IPS-18a (cell line): ENCODE results near the gene PLXNA2.

ENCODE experiments used
- H3K27ac ChIP-seq: one replicate; pipeline ENCODE4 v1.5.1; 2013; ENCODE audit warnings: low read length
- H3K27me3 ChIP-seq: one replicate; pipeline ENCODE4 v1.6.1; 2013; ENCODE audit warnings: mild to moderate bottlenecking, low read length; ENCODE audit not compliant: control insufficient read depth, insufficient read depth
- H3K36me3 ChIP-seq: one replicate; pipeline ENCODE4 v1.6.1; 2013; ENCODE audit warnings: low read depth, low read length; ENCODE audit not compliant: control insufficient read depth
- H3K4me1 ChIP-seq: one replicate; pipeline ENCODE4 v1.6.1; 2013; ENCODE audit warnings: low read depth, low read length; ENCODE audit not compliant: control insufficient read depth
- H3K4me3 ChIP-seq: one replicate; pipeline ENCODE4 v1.5.1; 2013; ENCODE audit warnings: low read length
- H3K9ac ChIP-seq: one replicate; pipeline ENCODE4 v1.6.1; 2013; ENCODE audit warnings: mild to moderate bottlenecking, low read length, moderate library complexity
- H3K9me3 ChIP-seq: one replicate; pipeline ENCODE4 v1.6.1; 2013; ENCODE audit warnings: low read depth, low read length; ENCODE audit not compliant: control insufficient read depth

PLXNA2 gene

DNA sequence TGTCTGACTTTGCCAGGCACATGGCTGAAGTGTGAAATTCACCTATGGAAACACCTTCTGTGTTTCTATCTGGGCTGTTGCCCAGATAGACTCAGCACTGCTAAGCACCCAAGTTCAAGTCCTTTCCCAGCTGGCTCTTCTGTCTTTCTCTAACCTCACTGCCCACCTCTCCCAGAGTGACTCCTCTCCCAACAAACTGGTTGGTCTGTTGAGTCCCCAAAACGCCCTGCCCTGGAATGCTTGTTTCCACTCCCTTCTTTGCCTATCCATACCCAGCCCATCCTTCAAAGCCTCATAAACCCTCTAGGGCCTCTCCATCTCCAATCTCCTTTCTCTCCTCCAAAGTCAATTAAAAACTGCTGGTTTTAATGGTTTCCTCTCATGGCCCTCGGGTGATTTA lies 15.6 kb downstream of the PLXNA2 start:
- Histone ChIP-seq H3K9me3 (no peaks in the 10 kb centered on the region), H3K36me3 (no peaks in the 10 kb centered on the region), H3K27ac (no peak overlapping the region), H3K4me1 (peaks cover 27% of the 10 kb centered on the region), H3K9ac (no peak overlapping the region), H3K27me3 (peaks cover 7% of the 10 kb centered on the region), H3K4me3 (no peak overlapping the region)

DNA sequence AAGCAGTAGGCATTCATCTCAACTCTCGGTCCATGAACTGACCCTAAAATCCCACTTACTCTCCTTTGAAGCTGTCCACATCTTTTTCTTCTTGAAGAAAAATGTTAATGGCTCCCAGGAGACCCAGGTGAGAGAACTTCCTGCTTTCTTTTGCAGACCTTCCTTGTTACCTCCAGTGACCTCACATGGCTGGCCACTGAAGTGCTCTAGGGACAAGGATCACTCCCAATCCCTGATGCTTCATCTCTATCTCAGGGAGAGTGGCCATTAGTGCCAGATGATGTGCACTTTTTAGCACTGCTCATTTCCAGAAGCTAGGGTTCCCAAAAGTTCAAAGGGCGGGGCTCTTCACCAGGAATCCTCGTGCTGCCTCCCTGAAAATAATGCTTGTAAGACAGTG lies 16.2 kb downstream of the PLXNA2 start:
- H3K4me1 ChIP-seq, result peaks cover 22% of the 10 kb centered on the region
- H3K9me3 ChIP-seq, result no peaks in the 10 kb centered on the region
- no peak overlapping the region for H3K9ac ChIP-seq
- H3K36me3 ChIP-seq, result no peaks in the 10 kb centered on the region
- no peak overlapping the region for H3K27ac ChIP-seq
- H3K4me3 ChIP-seq, result no peak overlapping the region
- peaks cover 6% of the 10 kb centered on the region for H3K27me3 ChIP-seq

- Histone ChIP-seq H3K27ac (no peak overlapping the region), H3K9me3 (no peaks in the 10 kb centered on the region), H3K4me3 (no peak overlapping the region), H3K36me3 (no peaks in the 10 kb centered on the region), H3K4me1 (peaks cover 16% of the 10 kb centered on the region), H3K9ac (no peak overlapping the region), H3K27me3 (no peaks in the 10 kb centered on the region)
These were observed 16.8 kb downstream of the PLXNA2 start for GRCh38 chr1:208227366-208227765.

- no peak overlapping the region for H3K27ac ChIP-seq
These were observed 17.9 kb downstream of the PLXNA2 start for GRCh38 chr1:208225954-208226937.

DNA sequence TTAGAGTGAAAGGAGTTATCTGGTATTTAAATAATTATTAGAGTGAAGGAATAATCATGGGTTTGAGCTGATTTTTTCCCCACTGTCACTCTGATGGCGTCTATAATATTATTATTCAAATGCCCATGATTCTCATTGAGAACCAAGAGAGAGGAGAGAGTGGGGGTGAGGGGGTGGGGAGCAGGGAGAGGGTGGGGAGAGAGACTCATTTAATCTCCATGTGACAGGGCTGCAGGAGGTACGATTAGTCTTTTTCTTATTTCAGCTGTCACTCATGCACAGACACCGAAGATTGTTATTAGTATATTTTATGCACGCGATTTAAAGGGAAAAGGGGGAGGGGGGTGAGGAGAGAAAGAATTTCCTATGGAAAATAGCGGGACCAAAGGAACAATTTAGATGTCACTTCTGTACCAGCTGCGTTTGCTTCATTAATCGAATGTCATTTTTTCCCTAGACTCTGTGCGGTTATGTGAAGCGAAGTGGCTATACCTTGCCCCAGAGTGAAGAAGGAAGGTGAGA lies 19.9 kb downstream of the PLXNA2 start:
- Histone ChIP-seq H3K27me3 (no peaks in the 10 kb centered on the region), H3K4me1 (peaks cover 7% of the 10 kb centered on the region), H3K9me3 (no peaks in the 10 kb centered on the region), H3K27ac (no peak overlapping the region), H3K36me3 (no peaks in the 10 kb centered on the region), H3K4me3 (no peak overlapping the region), H3K9ac (no peak overlapping the region)

More at GRCh38 chr1:208225954-208226937, 17.9 kb downstream of the PLXNA2 start:
- H3K36me3 ChIP-seq, result no peaks in the 10 kb centered on the region
- H3K9me3 ChIP-seq, result no peaks in the 10 kb centered on the region
- H3K4me3 ChIP-seq, result no peak overlapping the region
- H3K4me1 ChIP-seq, result peaks cover 7% of the 10 kb centered on the region
- H3K9ac ChIP-seq, result no peak overlapping the region
- H3K27me3 ChIP-seq, result no peaks in the 10 kb centered on the region

- no peak overlapping the region for H3K27ac ChIP-seq
- H3K4me1 ChIP-seq, result peaks cover 7% of the 10 kb centered on the region
- no peak overlapping the region for H3K4me3 ChIP-seq
- H3K9me3 ChIP-seq, result no peaks in the 10 kb centered on the region
- H3K36me3 ChIP-seq, result no peaks in the 10 kb centered on the region
- H3K9ac ChIP-seq, result no peak overlapping the region
- no peaks in the 10 kb centered on the region for H3K27me3 ChIP-seq
These were observed 21.0 kb downstream of the PLXNA2 start for GRCh38 chr1:208223136-208223535.

DNA sequence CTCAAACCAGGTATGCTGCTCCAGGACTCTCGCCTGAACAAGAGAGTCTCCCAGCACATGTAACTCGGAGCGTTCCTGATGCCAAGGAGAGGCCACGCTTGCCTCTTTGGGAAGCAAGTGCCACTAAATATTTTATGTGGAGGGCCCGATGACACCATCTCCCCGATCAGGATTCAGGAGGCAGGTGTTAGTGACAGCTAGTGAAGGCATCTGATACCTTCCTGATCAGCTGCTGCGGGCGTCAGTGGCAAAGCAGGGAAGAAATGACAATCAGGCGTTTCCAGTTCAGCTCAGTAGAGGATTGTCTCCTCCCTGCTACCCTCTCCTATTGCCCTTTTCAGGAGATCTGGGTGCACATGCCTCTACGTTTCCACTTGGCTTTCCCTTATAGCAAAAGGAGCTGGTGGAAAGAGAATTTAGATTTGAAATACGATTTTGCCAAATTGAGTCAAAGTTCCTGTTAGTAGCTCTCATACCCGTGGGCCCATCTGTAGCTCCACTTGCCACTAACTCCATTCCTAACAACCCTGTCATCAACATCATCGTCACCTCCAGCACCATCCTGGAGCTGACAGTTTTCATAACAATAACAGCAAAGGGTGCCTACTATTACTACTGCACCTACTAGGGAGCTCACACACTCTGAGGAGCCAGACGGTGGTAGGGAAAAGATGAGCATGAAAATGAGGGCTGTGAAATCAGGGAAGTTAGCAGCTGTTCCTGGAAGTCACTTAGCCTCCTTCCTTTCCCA lies 21.6 kb downstream of the PLXNA2 start:
- Histone ChIP-seq H3K36me3 (no peaks in the 10 kb centered on the region), H3K4me1 (peaks cover 7% of the 10 kb centered on the region)

DNA sequence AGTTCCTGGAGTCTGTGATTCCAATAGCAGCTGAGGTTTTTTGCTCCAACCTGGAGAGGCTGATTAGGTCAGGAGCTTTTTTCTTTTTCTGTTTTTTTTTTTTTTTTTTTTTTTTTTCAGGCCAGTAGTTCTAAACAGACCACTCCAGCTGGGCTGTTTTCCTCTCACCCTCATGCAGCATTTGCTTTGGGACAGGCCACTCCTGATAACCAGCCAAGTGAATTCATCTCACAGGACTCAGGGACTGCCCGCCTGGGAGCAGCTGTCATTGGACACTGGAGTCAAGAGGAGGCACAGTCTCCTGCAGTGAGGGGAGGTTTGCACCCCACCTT lies 22.9 kb downstream of the PLXNA2 start:
- Histone ChIP-seq H3K4me3 (no peak overlapping the region), H3K9ac (no peak overlapping the region), H3K27me3 (no peaks in the 10 kb centered on the region), H3K4me1 (peaks cover 5% of the 10 kb centered on the region), H3K9me3 (no peaks in the 10 kb centered on the region), H3K27ac (no peak overlapping the region), H3K36me3 (no peaks in the 10 kb centered on the region)

More for the DNA sequence above, 21.6 kb downstream of the PLXNA2 start:
- Histone ChIP-seq H3K9me3 (no peaks in the 10 kb centered on the region), H3K9ac (no peak overlapping the region), H3K4me3 (no peak overlapping the region), H3K27me3 (no peaks in the 10 kb centered on the region), H3K27ac (no peak overlapping the region)

- H3K4me1 ChIP-seq, result no peaks in the 10 kb centered on the region
- H3K27me3 ChIP-seq, result no peaks in the 10 kb centered on the region
- H3K36me3 ChIP-seq, result no peaks in the 10 kb centered on the region
- H3K9me3 ChIP-seq, result no peaks in the 10 kb centered on the region
- H3K27ac ChIP-seq, result no peak overlapping the region
- H3K9ac ChIP-seq, result no peak overlapping the region
- no peak overlapping the region for H3K4me3 ChIP-seq
These were observed 24.4 kb downstream of the PLXNA2 start for GRCh38 chr1:208219659-208220282.

- H3K36me3 ChIP-seq, result no peaks in the 10 kb centered on the region
- no peaks in the 10 kb centered on the region for H3K27me3 ChIP-seq
- no peaks in the 10 kb centered on the region for H3K9me3 ChIP-seq
- no peak overlapping the region for H3K4me3 ChIP-seq
- H3K9ac ChIP-seq, result no peak overlapping the region
- no peak overlapping the region for H3K27ac ChIP-seq
- no peaks in the 10 kb centered on the region for H3K4me1 ChIP-seq
These were observed 25.0 kb downstream of the PLXNA2 start for GRCh38 chr1:208219098-208219658.
